OCI-LY7 (cell line): ENCODE results near the gene MYZAP. TPM values are rescaled to one million over a fixed set of nuclear protein-coding genes. Genes with fewer than 3 reads are reported as not detected.

Experiments
- BruUV-seq: library from RNA; stranded (reverse); fragments of 400-500 nt; replicated peaks from 2 replicates; lab custom pipeline; 2021; lab: Mats Ljungman, UMichigan
- CTCF ChIA-PET: fragments of 300-600 bp; sonication (Branson Sonifier 250); formaldehyde crosslinking; loops from one replicate; lab custom pipeline; 2022; ENCODE audit warnings: antibody characterized with exemption; ENCODE audit not compliant: unreplicated experiment; lab: Charles Lee
- POLR2A ChIA-PET: fragments of 300-600 bp; sonication (Branson Sonifier 250); formaldehyde crosslinking; loops from one replicate; lab custom pipeline; 2022; ENCODE audit warnings: antibody characterized with exemption; lab: Charles Lee
- DNase-seq: peaks from one replicate; pipeline ENCODE4 v3.0.0-alpha.2; 2015; ENCODE audit warnings: low spot score
- H2AFZ ChIP-seq: fragments of 200-600 bp; sonication (generic), shearing (Covaris generic); 2 replicates; pipeline ENCODE4 v1.6.1; 2014; ENCODE audit warnings: mild to moderate bottlenecking, antibody characterized with exemption, low read length, moderate library complexity
- H3K27ac ChIP-seq: fragments of 200-600 bp; sonication (generic); 2 replicates; pipeline ENCODE4 v1.5.1; 2014; ENCODE audit warnings: mixed run types, low read depth, mild to moderate bottlenecking, moderate library complexity, low read length, inconsistent platforms; ENCODE audit not compliant: poor library complexity, severe bottlenecking
- H3K36me3 ChIP-seq: fragments of 200-600 bp; sonication (generic); 2 replicates; pipeline ENCODE4 v1.6.1; 2014; ENCODE audit warnings: mild to moderate bottlenecking, antibody characterized with exemption, low read length, moderate library complexity, mixed read lengths; ENCODE audit not compliant: insufficient read depth
- H3K4me1 ChIP-seq: fragments of 200-600 bp; sonication (generic); 2 replicates; pipeline ENCODE4 v1.5.1; 2014; ENCODE audit warnings: mild to moderate bottlenecking, low read length; ENCODE audit not compliant: insufficient read depth, poor library complexity, severe bottlenecking
- H3K4me2 ChIP-seq: fragments of 200-600 bp; sonication (generic); 2 replicates; pipeline ENCODE4 v1.6.1; 2014; ENCODE audit warnings: mild to moderate bottlenecking, low read length
- H3K4me3 ChIP-seq: fragments of 200-600 bp; sonication (generic); 2 replicates; pipeline ENCODE4 v1.5.1; 2014; ENCODE audit warnings: mild to moderate bottlenecking, low read depth, low read length; ENCODE audit not compliant: poor library complexity, severe bottlenecking
- H3K79me2 ChIP-seq: fragments of 200-600 bp; sonication (generic); 2 replicates; pipeline ENCODE4 v1.6.1; 2016; ENCODE audit warnings: low read depth, mild to moderate bottlenecking, low read length, moderate library complexity, mixed read lengths; ENCODE audit not compliant: insufficient read depth
- H3K9me2 ChIP-seq: fragments of 200-600 bp; sonication (generic); 2 replicates; pipeline ENCODE4 v1.6.1; 2016; ENCODE audit warnings: mild to moderate bottlenecking, low read length, mixed read lengths; ENCODE audit not compliant: insufficient read depth
- H3K9me3 ChIP-seq: fragments of 200-600 bp; sonication (generic); 2 replicates; pipeline ENCODE4 v1.6.1; 2014; ENCODE audit warnings: mild to moderate bottlenecking, mixed run types, low read length, mixed read lengths
- H4K20me1 ChIP-seq: fragments of 200-600 bp; sonication (generic); 2 replicates; pipeline ENCODE4 v1.6.1; 2014; ENCODE audit warnings: mild to moderate bottlenecking, antibody characterized with exemption, low read length, moderate library complexity, mixed read lengths; ENCODE audit not compliant: insufficient read depth
- EZH2phosphoT487 ChIP-seq: fragments of 200-600 bp; sonication (generic); IDR thresholded peaks from 2 replicates; pipeline ENCODE4 v1.6.1; 2018; ENCODE audit warnings: low read depth, borderline replicate concordance, mild to moderate bottlenecking, mixed run types, antibody characterized with exemption, low read length, moderate library complexity, mixed read lengths
- intact Hi-C: fragments of 100-400 bp; cut with micrococcal nuclease; formaldehyde crosslinking; loops from one replicate; pipeline ENCODE4 v1.10.0; 2022; ENCODE audit not compliant: unreplicated experiment
- total RNA-seq, 2 experiments: library from RNA; depleted of rRNA in 1 of 2; stranded (reverse); fragments of >200 nt in 1 of 2; shearing (Covaris generic) in 1 of 2; gene quantifications; 2 replicates each; pipeline ENCODE4 v1.2.3, GENCODE V29; 2014 to 2022
- TF ChIP-seq, protein P1 (sequence below): fragments of 200-600 bp; sonication (generic); conservative IDR thresholded peaks from 2 replicates; pipeline ENCODE4 v1.5.1; 2014; ENCODE audit warnings: mild to moderate bottlenecking, antibody characterized with exemption, low read length, moderate library complexity, mixed read lengths

Gene MYZAP
- total RNA-seq, 2 experiments from 2014 or later = not detected

DNA sequence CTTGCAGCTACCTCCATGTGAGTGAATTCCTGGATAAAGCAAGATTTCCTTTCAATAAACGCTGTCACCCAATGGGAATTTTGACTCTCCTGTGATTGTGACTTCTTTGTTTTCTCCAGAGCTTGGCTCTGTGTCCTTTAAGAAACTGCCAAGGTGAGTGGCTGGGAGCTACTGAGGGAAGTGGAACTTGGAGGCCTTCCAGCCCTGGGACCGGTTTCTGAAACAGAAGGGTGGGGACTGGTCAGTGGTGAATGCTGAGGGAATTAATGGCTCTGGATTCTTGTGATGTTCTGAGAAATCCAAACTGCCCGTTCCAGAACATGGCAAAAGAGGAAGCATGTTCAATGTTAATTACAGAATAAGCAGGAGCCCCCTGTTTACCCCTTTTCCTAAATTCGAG lies 41.1 kb upstream of the MYZAP start:
- no peaks in the 10 kb centered on the region for H3K9me2 ChIP-seq
- BruUV-seq = no TSS peak
- intact Hi-C loops = no loop called here
- ChIA-PET POLR2A (no interaction called here), CTCF (no interaction called here)
- no peaks in the 10 kb centered on the region for H3K36me3 ChIP-seq
- no peaks in the 10 kb centered on the region for H3K9me3 ChIP-seq
- no peak overlapping the region for H3K27ac ChIP-seq
- DNase-seq = no peak
- H3K4me2 ChIP-seq = no peak overlapping the region
- no peak overlapping the region for H3K4me3 ChIP-seq
- no peak for TF ChIP-seq EZH2phosphoT487
- TF ChIP-seq, protein P1, sequence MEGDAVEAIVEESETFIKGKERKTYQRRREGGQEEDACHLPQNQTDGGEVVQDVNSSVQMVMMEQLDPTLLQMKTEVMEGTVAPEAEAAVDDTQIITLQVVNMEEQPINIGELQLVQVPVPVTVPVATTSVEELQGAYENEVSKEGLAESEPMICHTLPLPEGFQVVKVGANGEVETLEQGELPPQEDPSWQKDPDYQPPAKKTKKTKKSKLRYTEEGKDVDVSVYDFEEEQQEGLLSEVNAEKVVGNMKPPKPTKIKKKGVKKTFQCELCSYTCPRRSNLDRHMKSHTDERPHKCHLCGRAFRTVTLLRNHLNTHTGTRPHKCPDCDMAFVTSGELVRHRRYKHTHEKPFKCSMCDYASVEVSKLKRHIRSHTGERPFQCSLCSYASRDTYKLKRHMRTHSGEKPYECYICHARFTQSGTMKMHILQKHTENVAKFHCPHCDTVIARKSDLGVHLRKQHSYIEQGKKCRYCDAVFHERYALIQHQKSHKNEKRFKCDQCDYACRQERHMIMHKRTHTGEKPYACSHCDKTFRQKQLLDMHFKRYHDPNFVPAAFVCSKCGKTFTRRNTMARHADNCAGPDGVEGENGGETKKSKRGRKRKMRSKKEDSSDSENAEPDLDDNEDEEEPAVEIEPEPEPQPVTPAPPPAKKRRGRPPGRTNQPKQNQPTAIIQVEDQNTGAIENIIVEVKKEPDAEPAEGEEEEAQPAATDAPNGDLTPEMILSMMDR = no peak
- no peaks in the 10 kb centered on the region for H3K79me2 ChIP-seq
- no peak overlapping the region for H2AFZ ChIP-seq
- H3K4me1 ChIP-seq = no peaks in the 10 kb centered on the region
- no peaks in the 10 kb centered on the region for H4K20me1 ChIP-seq

DNA sequence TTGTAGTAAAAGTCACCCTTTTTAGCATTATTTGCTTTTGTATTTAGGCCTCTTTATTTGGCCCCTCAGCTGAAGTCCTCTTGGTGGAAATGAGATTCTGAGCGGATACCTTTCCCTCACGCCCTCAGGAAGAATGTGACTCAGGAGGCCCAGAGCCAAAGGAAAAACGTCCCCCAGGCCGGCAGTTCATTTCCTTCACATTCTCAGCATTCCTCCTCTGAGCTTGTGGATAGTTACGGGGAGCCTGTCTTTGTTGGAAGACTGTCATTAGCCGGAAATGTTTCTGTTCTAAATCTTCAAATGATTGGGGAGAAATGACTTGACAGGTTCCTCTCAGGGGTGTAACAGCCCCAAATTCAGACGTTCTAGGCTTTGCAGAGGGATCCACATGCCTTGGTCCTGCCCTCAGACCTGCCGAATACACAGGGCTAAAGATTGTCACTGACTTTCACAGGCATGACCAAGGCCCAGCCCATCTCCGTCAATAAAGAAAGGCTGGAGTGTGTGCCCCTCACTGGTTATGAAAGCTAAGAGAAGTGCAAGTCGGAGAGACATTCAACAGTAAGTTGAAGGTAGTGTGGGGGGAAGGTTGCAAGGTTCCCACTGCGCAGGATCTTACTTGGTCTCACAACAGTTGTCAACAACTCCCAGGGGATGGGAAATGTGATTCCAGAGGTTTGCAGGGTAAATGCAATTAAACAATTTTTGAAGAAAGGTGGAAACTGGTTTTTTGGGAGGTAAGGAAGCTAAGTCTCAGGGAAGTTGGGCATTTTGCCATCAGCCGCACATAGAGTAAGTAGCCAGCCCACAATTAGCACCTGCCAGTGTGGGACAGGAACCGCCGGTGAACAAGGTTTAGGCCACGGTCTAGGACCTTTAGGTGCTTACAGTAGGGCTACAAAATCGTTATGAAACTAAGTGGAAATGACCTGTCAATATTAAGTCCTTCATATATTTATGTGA lies 39.7 kb upstream of the MYZAP start:
- Histone ChIP-seq H3K36me3 (no peaks in the 10 kb centered on the region), H3K4me2 (no peak overlapping the region)
- POLR2A ChIA-PET = no interaction called here

More for the DNA sequence above, 39.7 kb upstream of the MYZAP start:
- no peaks in the 10 kb centered on the region for H3K9me3 ChIP-seq
- CTCF ChIA-PET = no interaction called here
- no peaks in the 10 kb centered on the region for H3K9me2 ChIP-seq
- intact Hi-C loops = no loop called here
- H3K79me2 ChIP-seq = no peaks in the 10 kb centered on the region
- no peak overlapping the region for H2AFZ ChIP-seq
- no peak overlapping the region for H3K4me3 ChIP-seq
- TF ChIP-seq, protein P1 = no peak
- no peak for TF ChIP-seq EZH2phosphoT487
- DNase-seq = no peak
- no peaks in the 10 kb centered on the region for H3K4me1 ChIP-seq
- BruUV-seq = no TSS peak
- no peaks in the 10 kb centered on the region for H4K20me1 ChIP-seq
- H3K27ac ChIP-seq = no peak overlapping the region
